Fibroblast of pulmonary artery (primary cell): ENCODE measurements around the gene LDOC1.
"Not testable (repeated sequence)": the region's sequence is repeated elsewhere in the genome, so short reads cannot be mapped to it uniquely, and the experiment has no call there.

Source experiments
- DNase-seq: peaks from one replicate; pipeline ENCODE4 v3.0.0-alpha.2; 2010; ENCODE audit warnings: low read depth
- H3K4me3 ChIP-seq: replicated peaks from 2 replicates; pipeline ENCODE4 v1.5.1; 2011; ENCODE audit warnings: low read depth, mild to moderate bottlenecking, control low read depth, low read length, moderate library complexity
- TF ChIP-seq, protein P1 (sequence below): IDR thresholded peaks from 2 replicates; pipeline ENCODE4 v1.5.1; 2011; ENCODE audit warnings: mild to moderate bottlenecking, control low read depth, low read length, inconsistent platforms; ENCODE audit errors: missing control alignments

The LDOC1 gene

DNA sequence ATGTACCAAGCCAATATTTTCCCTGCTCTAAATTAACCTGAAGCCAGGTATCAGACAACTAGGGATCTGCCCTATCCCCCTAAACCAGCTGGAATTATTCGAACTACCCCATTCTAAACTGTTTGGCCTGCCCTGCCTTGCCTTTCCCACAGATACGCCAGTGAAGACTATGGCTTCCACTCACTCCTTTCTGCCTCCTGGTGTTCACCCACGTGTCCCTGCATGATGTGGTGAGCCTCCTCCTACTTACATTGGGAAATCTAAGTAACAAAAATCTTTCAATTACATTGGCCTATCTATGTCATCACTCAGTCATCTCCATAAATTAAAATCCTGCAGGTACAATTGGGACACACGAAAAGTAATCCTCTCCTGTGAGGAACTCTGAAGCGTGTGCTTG is 6.1 kb upstream of the LDOC1 start:
- TF ChIP-seq, protein P1, sequence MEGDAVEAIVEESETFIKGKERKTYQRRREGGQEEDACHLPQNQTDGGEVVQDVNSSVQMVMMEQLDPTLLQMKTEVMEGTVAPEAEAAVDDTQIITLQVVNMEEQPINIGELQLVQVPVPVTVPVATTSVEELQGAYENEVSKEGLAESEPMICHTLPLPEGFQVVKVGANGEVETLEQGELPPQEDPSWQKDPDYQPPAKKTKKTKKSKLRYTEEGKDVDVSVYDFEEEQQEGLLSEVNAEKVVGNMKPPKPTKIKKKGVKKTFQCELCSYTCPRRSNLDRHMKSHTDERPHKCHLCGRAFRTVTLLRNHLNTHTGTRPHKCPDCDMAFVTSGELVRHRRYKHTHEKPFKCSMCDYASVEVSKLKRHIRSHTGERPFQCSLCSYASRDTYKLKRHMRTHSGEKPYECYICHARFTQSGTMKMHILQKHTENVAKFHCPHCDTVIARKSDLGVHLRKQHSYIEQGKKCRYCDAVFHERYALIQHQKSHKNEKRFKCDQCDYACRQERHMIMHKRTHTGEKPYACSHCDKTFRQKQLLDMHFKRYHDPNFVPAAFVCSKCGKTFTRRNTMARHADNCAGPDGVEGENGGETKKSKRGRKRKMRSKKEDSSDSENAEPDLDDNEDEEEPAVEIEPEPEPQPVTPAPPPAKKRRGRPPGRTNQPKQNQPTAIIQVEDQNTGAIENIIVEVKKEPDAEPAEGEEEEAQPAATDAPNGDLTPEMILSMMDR = no peak
- DNase-seq = no peak

DNA sequence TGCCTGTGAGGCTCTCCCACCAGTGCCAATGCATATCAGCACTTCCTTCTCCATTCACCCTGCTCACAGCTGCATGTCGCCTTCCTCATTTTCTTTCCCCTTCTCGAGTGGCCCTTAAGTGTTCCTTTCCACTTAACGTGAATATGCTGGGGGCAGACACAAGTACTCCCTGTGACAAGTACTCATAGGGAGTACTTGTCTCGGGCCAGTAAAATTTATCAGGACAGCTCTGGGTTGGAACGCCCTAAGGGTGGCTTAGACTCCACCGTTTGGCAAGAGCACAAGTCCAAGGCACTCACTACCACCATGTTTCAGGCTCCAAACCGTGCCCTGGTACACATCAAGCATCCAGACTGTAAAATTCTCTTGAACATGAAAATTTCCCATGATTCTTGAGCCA is 3.9 kb upstream of the LDOC1 start:
- TF ChIP-seq, protein P1 = no peak
- no peak for DNase-seq
- no peak overlapping the region for H3K4me3 ChIP-seq

More for the DNA sequence above, 6.1 kb upstream of the LDOC1 start:
- no peak overlapping the region for H3K4me3 ChIP-seq

DNA sequence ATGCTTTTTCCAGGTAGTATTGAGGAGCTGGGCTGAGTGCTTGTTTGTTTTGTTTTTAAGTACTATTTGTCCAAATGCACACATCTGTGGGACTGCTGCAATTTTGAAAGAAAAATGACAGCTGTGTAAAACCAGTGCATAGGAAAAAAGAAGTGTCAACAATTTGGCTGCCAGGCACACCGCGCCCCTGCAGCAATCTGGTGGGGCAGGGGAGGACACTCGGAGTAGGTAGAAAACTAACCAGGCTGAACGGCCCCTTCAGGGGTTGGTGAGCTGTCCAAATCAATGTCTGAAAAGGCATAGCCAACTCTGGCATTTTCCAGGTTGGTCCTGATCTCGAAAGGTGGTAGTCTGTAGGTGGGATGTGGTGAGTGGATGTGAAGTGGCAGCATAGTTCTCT is 1.1 kb downstream of the LDOC1 start:
- TF ChIP-seq, protein P1 = no peak
- H3K4me3 ChIP-seq = peak overlapping the region; percentile 72
- DNase-seq = no peak

DNA sequence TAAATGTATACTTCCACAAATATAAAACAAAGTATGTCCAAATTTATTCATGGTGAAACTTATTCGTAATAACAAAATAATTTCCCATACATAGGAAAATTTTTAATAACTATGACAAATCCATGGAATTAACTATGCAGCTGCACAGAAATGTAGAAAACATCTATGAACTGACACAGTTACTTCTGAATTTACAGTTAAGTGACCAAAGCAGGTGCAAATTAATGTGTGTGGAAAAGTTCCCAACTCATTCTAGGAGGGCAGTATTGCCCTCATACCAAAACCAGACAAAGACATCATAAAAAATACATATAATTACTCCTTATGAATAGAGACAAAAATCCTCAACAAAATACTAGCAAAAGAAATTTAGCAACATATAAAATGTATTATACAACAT is 12.5 kb downstream of the LDOC1 start:
- TF ChIP-seq, protein P1 = no peak
- no peak overlapping the region for H3K4me3 ChIP-seq
- no peak for DNase-seq

DNA sequence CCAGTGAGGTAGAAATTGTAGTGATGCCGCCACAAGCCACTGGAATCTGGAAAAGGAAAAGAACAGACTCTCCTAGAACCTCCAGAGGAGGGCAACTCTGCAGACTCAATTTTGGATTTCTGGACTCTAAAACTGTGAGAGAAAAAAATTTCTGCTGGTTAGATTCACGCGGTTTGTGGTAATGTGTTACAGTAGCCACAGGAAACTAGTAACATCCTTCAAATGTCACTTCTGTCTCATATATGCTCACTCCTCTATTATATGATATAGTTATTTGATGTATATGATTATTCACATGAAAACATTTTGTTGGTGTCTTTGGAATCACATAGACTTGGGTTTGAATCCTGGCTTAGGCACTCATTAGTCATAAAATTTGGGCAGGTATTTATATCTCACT is 18.8 kb downstream of the LDOC1 start:
- TF ChIP-seq, protein P1 = no peak
- no peak overlapping the region for H3K4me3 ChIP-seq
- no peak for DNase-seq

DNA sequence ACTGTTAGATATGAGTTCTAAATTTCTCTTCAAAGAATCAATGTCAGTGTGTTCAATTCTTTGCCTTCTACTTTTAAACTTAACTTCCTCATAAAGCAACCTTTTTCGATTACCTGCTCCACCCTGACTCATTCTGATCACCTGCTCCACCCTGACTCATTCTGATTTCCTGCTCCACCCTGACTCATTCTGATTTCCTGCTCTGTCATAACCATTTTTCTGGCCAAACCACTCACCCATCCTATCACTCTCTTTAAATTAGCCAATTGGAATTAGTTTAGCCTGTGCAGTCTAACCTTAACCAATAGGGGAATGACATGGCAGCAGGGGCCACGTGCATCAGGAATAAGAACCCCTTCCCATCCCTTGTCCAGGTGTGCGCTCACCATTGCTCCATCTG is 21.7 kb downstream of the LDOC1 start:
- not testable (repeated sequence) for DNase-seq, H3K4me3 ChIP-seq

DNA sequence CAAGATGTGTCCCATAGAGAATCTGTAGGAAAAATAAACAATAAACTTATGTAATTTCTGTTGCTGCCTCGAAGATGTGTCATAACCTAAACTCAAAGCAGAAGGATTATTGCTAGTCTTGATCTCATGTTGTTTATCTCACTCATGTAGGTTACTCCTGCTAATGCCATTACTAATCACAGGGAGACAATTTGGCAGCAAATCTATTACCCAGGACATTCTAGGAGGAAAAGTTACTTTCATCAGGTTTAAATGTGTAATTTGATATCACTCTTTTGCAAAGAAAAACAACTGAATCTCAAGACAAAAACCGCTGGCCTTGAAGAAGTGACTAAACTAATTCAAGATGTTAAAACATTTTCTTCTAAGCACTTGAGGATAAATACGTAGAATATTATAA is 34.0 kb downstream of the LDOC1 start:
- TF ChIP-seq, protein P1 = no peak
- no peak overlapping the region for H3K4me3 ChIP-seq
- no peak for DNase-seq

DNA sequence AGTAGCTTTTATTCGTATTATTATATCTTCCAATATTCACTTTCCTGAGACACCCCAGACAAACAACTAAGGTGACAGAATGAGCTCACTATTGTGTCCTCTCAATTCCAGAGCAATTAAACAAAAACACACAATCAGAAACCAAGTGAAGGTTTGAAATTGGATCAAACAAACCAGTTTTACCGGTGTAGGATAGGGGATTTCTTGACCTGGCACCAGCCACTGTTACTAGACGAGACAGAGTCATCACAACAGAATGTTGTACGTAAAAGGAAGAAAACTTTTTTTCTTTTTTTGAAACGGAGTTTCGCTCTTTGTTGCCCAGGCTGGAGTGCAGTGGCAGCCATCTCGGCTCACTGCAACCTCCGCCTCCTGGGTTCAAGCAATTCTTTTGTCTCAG is 43.7 kb downstream of the LDOC1 start:
- H3K4me3 ChIP-seq = no peak overlapping the region
- TF ChIP-seq, protein P1 = no peak
- DNase-seq = no peak
